Thymus (tissue), 11 donors: ENCODE data around the gene NETO2. TPM values are rescaled to one million over a fixed set of nuclear protein-coding genes. Genes with fewer than 3 reads are reported as not detected.

Source experiments
- DNase-seq, 9 donors: peaks; one replicate each; pipeline ENCODE4 v3.0.0-alpha.2; 2013; ENCODE audit warnings: low spot score in 9 of 9, low read depth in 6 of 9, missing footprints in 1 of 9
- H3K27ac ChIP-seq, 2 donors: one replicate each; pipeline ENCODE4 v1.5.1; 2013; ENCODE audit warnings: control low read depth in 1 of 2, low read depth in 1 of 2, low read length in 1 of 2, mild to moderate bottlenecking in 1 of 2, moderate library complexity in 1 of 2
- H3K27me3 ChIP-seq, 2 donors: one replicate each; pipeline ENCODE4 v1.5.1; 2013; ENCODE audit warnings: low read length in 1 of 2; ENCODE audit not compliant: control insufficient read depth in 2 of 2, insufficient read depth in 1 of 2
- H3K36me3 ChIP-seq, 2 donors: one replicate each; pipeline ENCODE4 v1.5.1; 2013; ENCODE audit warnings: low read length in 1 of 2, mild to moderate bottlenecking in 1 of 2, moderate library complexity in 1 of 2; ENCODE audit not compliant: control insufficient read depth in 2 of 2, insufficient read depth in 2 of 2
- H3K4me1 ChIP-seq, 2 donors: one replicate each; pipeline ENCODE4 v1.5.1; 2013; ENCODE audit warnings: low read length in 2 of 2; ENCODE audit not compliant: control insufficient read depth in 2 of 2, insufficient read depth in 2 of 2
- H3K4me3 ChIP-seq, 2 donors: one replicate each; pipeline ENCODE4 v1.5.1; 2013; ENCODE audit warnings: low read length in 2 of 2, control low read depth in 1 of 2, mild to moderate bottlenecking in 1 of 2
- H3K9me3 ChIP-seq, 2 donors: one replicate each; pipeline ENCODE4 v1.5.1; 2013; ENCODE audit warnings: low read length in 1 of 2, mild to moderate bottlenecking in 1 of 2; ENCODE audit not compliant: control insufficient read depth in 2 of 2, insufficient read depth in 1 of 2
- WGBS: extraction: QIAGEN DNeasy Blood & Tissue Kit; methylation state at CpG from one replicate; pipeline ENCODE4 v1.1.7; 2013; 5-methylcytosine and 5-hydroxymethylcytosine counted together
- polyA plus RNA-seq: library from polyadenylated mRNA; stranded (reverse); fragments of 200-250 nt; gene quantifications from one replicate; pipeline ENCODE4 v1.2.3, GENCODE V29; 2013
- total RNA-seq: library from RNA; stranded (reverse); fragments of 120-200 nt; gene quantifications from one replicate; pipeline ENCODE4 v1.2.4, GENCODE V29; 2013
- donor health status: healthy.

NETO2 gene
- total and polyA plus RNA-seq, 2 donors = 8.4 to 10.1 TPM

DNA sequence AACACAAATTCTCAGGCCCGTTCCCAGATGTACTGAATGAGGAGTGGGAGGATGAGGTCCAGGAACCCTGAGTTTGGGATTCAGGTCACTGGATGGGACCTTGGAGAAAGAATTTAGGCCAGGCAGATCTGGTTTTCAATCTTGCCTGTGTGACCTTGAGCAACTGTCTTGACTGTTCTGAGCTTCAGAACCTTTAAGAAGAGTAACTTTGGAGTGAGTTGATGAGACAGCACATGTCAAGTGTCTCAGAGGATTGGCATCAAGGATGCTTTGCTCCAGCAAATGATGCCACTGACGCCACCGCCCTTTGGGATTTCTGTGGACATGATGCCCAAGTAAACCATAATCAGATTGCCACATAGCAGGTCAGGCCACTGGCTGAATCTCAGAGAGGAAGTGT lies 114.0 kb downstream of the NETO2 start:
- Histone ChIP-seq H3K4me3 (no peak overlapping the region), H3K27ac (peak overlapping the region in 1 of 2 donors; percentile 24), H3K4me1 (no peaks in the 10 kb centered on the region), H3K27me3 (no peaks in the 10 kb centered on the region), H3K9me3 (no peaks in the 10 kb centered on the region), H3K36me3 (no peaks in the 10 kb centered on the region)
- no peak for DNase-seq
- WGBS = 97% methylated on average over 3 of the region's 3 CpGs

- H3K9me3 ChIP-seq = no peaks in the 10 kb centered on the region
- no peaks in the 10 kb centered on the region for H3K36me3 ChIP-seq
- no peak overlapping the region for H3K4me3 ChIP-seq
- WGBS = 94% methylated on average over 6 of the region's 6 CpGs
- H3K27me3 ChIP-seq = no peaks in the 10 kb centered on the region
- no peaks in the 10 kb centered on the region for H3K4me1 ChIP-seq
- peak overlapping the region in 1 of 2 donors; percentile 24 for H3K27ac ChIP-seq
- DNase-seq = no peak
Measured at GRCh38 chr16:47028767-47029377, 114.9 kb downstream of the NETO2 start.

Other genes with a start within 250 kb of the NETO2 start
- 65.1 TPM for gene DNAJA2, start 170.3 kb downstream of the NETO2 start, total RNA-seq
- gene DNAJA2, start 170.3 kb downstream of the NETO2 start, polyA plus RNA-seq = 47.9 TPM